H1 (cell line): ENCODE results near the gene ANKMY2. TPM values are rescaled to one million over a fixed set of nuclear protein-coding genes. Genes with fewer than 3 reads are reported as not detected.

ENCODE experiments used
- CTCF ChIA-PET: fragments of 300-600 bp; sonication (Branson Sonifier 250); formaldehyde crosslinking; loops from one replicate; lab custom pipeline; 2021; ENCODE audit not compliant: partially characterized antibody; lab: Charles Lee
- POLR2A ChIA-PET: fragments of 300-600 bp; sonication (Branson Sonifier 250); formaldehyde crosslinking; loops from one replicate; lab custom pipeline; 2021; ENCODE audit warnings: inconsistent platforms; ENCODE audit not compliant: partially characterized antibody; lab: Charles Lee
- DNase-seq, 2 experiments: peaks; one replicate each; pipeline versions ENCODE4 v3.0.0 to v3.0.0-alpha.2; 2010 to 2022; ENCODE audit warnings: low spot score in 2 of 2, low read depth in 1 of 2, mixed read lengths in 1 of 2
- FAIRE-seq: peaks from 2 replicates; lab custom pipeline; 2011; peaks lifted over from hg19 to GRCh38; lab: Jason Lieb, UNC
- H2AFZ ChIP-seq: 2 replicates; pipeline ENCODE4 v1.8.1; 2012; ENCODE audit warnings: low read length, inconsistent platforms
- H2AK5ac ChIP-seq: 2 replicates; pipeline ENCODE4 v1.6.1; 2013; ENCODE audit warnings: low read depth, low read length
- H2BK120ac ChIP-seq: replicated peaks from 2 replicates; pipeline ENCODE3; 2013; ENCODE audit warnings: low read depth, low read length, inconsistent platforms
- H2BK12ac ChIP-seq: 2 replicates; pipeline ENCODE4 v1.6.1; 2013; ENCODE audit warnings: low read depth, low read length
- H2BK15ac ChIP-seq: 2 replicates; pipeline ENCODE4 v1.6.1; 2013; ENCODE audit warnings: low read length
- H2BK20ac ChIP-seq: 2 replicates; pipeline ENCODE4 v1.6.1; 2013; ENCODE audit warnings: low read length
- H2BK5ac ChIP-seq: 2 replicates; pipeline ENCODE4 v1.6.1; 2013; ENCODE audit warnings: low read depth, low read length
- H3K14ac ChIP-seq: 2 replicates; pipeline ENCODE4 v1.6.1; 2013; ENCODE audit warnings: inconsistent platforms; ENCODE audit not compliant: insufficient read length
- H3K18ac ChIP-seq: 2 replicates; pipeline ENCODE4 v1.6.1; 2013; ENCODE audit warnings: low read length; ENCODE audit errors: extremely low read depth
- H3K23ac ChIP-seq: 2 replicates; pipeline ENCODE4 v1.6.1; 2013; ENCODE audit warnings: inconsistent platforms; ENCODE audit not compliant: insufficient read length
- H3K23me2 ChIP-seq: 2 replicates; pipeline ENCODE4 v1.6.1; 2013; ENCODE audit warnings: low read depth, low read length
- H3K27ac ChIP-seq: 2 replicates; pipeline ENCODE4 v1.6.1; 2011; ENCODE audit warnings: low read depth, low read length, inconsistent platforms
- H3K27me3 ChIP-seq, 4 experiments: replicated peaks in 1 of 4; 1 replicate in 1 of 4; 2 replicates in 3 of 4; pipeline versions ENCODE4 v1.6.1 to v1.8.1; 2011 to 2013; ENCODE audit warnings: low read length in 3 of 4, mild to moderate bottlenecking in 3 of 4, inconsistent platforms in 2 of 4, mixed read lengths in 2 of 4, moderate library complexity in 1 of 4; ENCODE audit not compliant: control insufficient read depth in 3 of 4, insufficient read depth in 3 of 4; ENCODE audit errors: extremely low read depth in 1 of 4
- H3K36me3 ChIP-seq, 4 experiments: 2 replicates each; pipeline versions ENCODE4 v1.6.1 to v1.8.1; 2011 to 2013; ENCODE audit warnings: mild to moderate bottlenecking in 4 of 4, low read length in 3 of 4, moderate library complexity in 2 of 4, control low read depth in 1 of 4, inconsistent platforms in 1 of 4; ENCODE audit not compliant: insufficient read depth in 4 of 4, control insufficient read depth in 2 of 4
- H3K4ac ChIP-seq: replicated peaks from 2 replicates; pipeline ENCODE3; 2013; ENCODE audit warnings: low read length, low read depth, mixed read lengths, inconsistent platforms; ENCODE audit not compliant: insufficient read length
- H3K4me1 ChIP-seq, 4 experiments: replicated peaks in 1 of 4; 1 replicate in 1 of 4; 2 replicates in 3 of 4; pipeline versions ENCODE4 v1.6.1 to v1.8.1; 2011 to 2013; ENCODE audit warnings: low read length in 3 of 4, inconsistent platforms in 2 of 4, mixed read lengths in 1 of 4; ENCODE audit not compliant: insufficient read depth in 4 of 4, control insufficient read depth in 3 of 4
- H3K4me2 ChIP-seq, 2 experiments: 2 replicates each; pipeline versions ENCODE4 v1.6.1 to v1.8.1; 2011 to 2013; ENCODE audit warnings: low read depth in 2 of 2, low read length in 2 of 2, control low read depth in 1 of 2, inconsistent platforms in 1 of 2, mild to moderate bottlenecking in 1 of 2; ENCODE audit not compliant: insufficient read depth in 1 of 2
- H3K4me3 ChIP-seq, 4 experiments: fragments of 200-600, 300-600 bp in 1 of 4; sonication (generic), shearing (Covaris generic), sonication (Bioruptor Twin) in 1 of 4; 2 replicates each; pipeline versions ENCODE4 v1.5.1 to v1.8.1; 2011 to 2016; ENCODE audit warnings: low read length in 4 of 4, low read depth in 3 of 4, control low read depth in 2 of 4, inconsistent platforms in 2 of 4, mild to moderate bottlenecking in 2 of 4, mixed read lengths in 1 of 4, moderate library complexity in 1 of 4; ENCODE audit not compliant: insufficient read depth in 2 of 4; ENCODE audit errors: extremely low read depth in 1 of 4
- H3K56ac ChIP-seq: replicated peaks from 2 replicates; pipeline ENCODE3; 2013; ENCODE audit warnings: low read depth, mild to moderate bottlenecking, mixed read lengths, low read length, inconsistent platforms; ENCODE audit not compliant: insufficient read length
- H3K79me1 ChIP-seq: 2 replicates; pipeline ENCODE4 v1.6.1; 2013; ENCODE audit warnings: low read depth, low read length, control low read depth
- H3K79me2 ChIP-seq, 2 experiments: 2 replicates each; pipeline versions ENCODE4 v1.6.1 to v1.8.1; 2012 to 2013; ENCODE audit warnings: low read length in 2 of 2, mild to moderate bottlenecking in 2 of 2, inconsistent platforms in 1 of 2; ENCODE audit not compliant: insufficient read depth in 2 of 2, control insufficient read depth in 1 of 2
- H3K9ac ChIP-seq, 4 experiments: replicated peaks in 1 of 4; 1 replicate in 1 of 4; 2 replicates in 3 of 4; pipeline versions ENCODE4 v1.6.1 to v1.8.1; 2011 to 2013; ENCODE audit warnings: low read depth in 3 of 4, low read length in 3 of 4, control low read depth in 2 of 4, mild to moderate bottlenecking in 2 of 4, moderate library complexity in 2 of 4, inconsistent platforms in 1 of 4; ENCODE audit errors: extremely low read depth in 1 of 4
- H3K9me3 ChIP-seq, 2 experiments: 2 replicates each; pipeline versions ENCODE4 v1.6.1 to v1.8.1; 2012 to 2013; ENCODE audit warnings: mild to moderate bottlenecking in 2 of 2, moderate library complexity in 2 of 2, control low read depth in 1 of 2, inconsistent platforms in 1 of 2, low read depth in 1 of 2, low read length in 1 of 2, mixed read lengths in 1 of 2; ENCODE audit not compliant: insufficient read depth in 2 of 2
- H4K20me1 ChIP-seq, 2 experiments: replicated peaks in 1 of 2; 2 replicates each; pipeline versions ENCODE3 to v1.8.1; 2011 to 2013; ENCODE audit warnings: inconsistent platforms in 2 of 2, low read length in 2 of 2, mild to moderate bottlenecking in 1 of 2; ENCODE audit not compliant: insufficient read depth in 2 of 2, control insufficient read depth in 1 of 2
- H4K5ac ChIP-seq: 2 replicates; pipeline ENCODE4 v1.6.1; 2013; ENCODE audit warnings: low read length, low read depth, mixed read lengths, inconsistent platforms; ENCODE audit not compliant: insufficient read length
- H4K8ac ChIP-seq: 2 replicates; pipeline ENCODE4 v1.8.0; 2013; ENCODE audit warnings: mild to moderate bottlenecking, moderate library complexity, low read length, inconsistent platforms; ENCODE audit not compliant: insufficient read depth; ENCODE audit errors: extremely low read depth
- H4K91ac ChIP-seq: replicated peaks from 2 replicates; pipeline ENCODE3; 2013; ENCODE audit warnings: low read length, mixed read lengths, inconsistent platforms; ENCODE audit not compliant: insufficient read length
- CREB1 ChIP-seq: IDR thresholded peaks from 2 replicates; pipeline ENCODE4 v1.6.1; 2012; ENCODE audit warnings: inconsistent platforms
- CTBP2 ChIP-seq: IDR thresholded peaks from 2 replicates; pipeline ENCODE4 v1.7.0; 2011; ENCODE audit warnings: borderline replicate concordance, mild to moderate bottlenecking, moderate library complexity, mixed read lengths, low read length; ENCODE audit not compliant: insufficient read depth, insufficient read length
- EGR1 ChIP-seq: IDR thresholded peaks from 2 replicates; pipeline ENCODE4 v1.6.1; 2011; ENCODE audit warnings: low read depth, low read length, borderline replicate concordance
- HDAC6 ChIP-seq: IDR thresholded peaks from one replicate; pipeline ENCODE4 v1.7.1; 2012; ENCODE audit warnings: low read depth, mild to moderate bottlenecking, inconsistent platforms, low read length, moderate library complexity
- RAD21 ChIP-seq, 2 experiments: IDR thresholded peaks in 1 of 2; conservative IDR thresholded peaks in 1 of 2; 2 replicates each; pipeline ENCODE4 v1.6.1; 2011; ENCODE audit warnings: low read depth in 2 of 2, low read length in 2 of 2, improper control_type of control experiment in 1 of 2, inconsistent platforms in 1 of 2, mild to moderate bottlenecking in 1 of 2, moderate library complexity in 1 of 2
- SIRT6 ChIP-seq: IDR thresholded peaks from one replicate; pipeline ENCODE4 v1.7.1; 2012; ENCODE audit warnings: low read length, inconsistent platforms
- SP2 ChIP-seq: IDR thresholded peaks from 2 replicates; pipeline ENCODE4 v1.6.1; 2012; ENCODE audit warnings: mild to moderate bottlenecking, low read length, inconsistent platforms
- SP4 ChIP-seq: IDR thresholded peaks from 2 replicates; pipeline ENCODE4 v1.6.1; 2012; ENCODE audit warnings: low read length, inconsistent platforms
- SRF ChIP-seq: IDR thresholded peaks from 2 replicates; pipeline ENCODE4 v1.6.1; 2011; ENCODE audit warnings: mild to moderate bottlenecking, low read depth, low read length, moderate library complexity
- SUZ12 ChIP-seq: fragments of 200-600 bp; sonication (generic); IDR thresholded peaks from 2 replicates; pipeline ENCODE4 v1.6.1; 2012; ENCODE audit warnings: mild to moderate bottlenecking, inconsistent platforms, low read length, moderate library complexity, mixed read lengths
- TBP ChIP-seq: IDR thresholded peaks from 2 replicates; pipeline ENCODE4 v1.6.1; 2011; ENCODE audit warnings: low read depth, low read length, improper control_type of control experiment
- WGBS, 2 experiments: shearing (Covaris generic) in 1 of 2; methylation state at CpG; one replicate each; pipeline versions ENCODE4 v1.1.6 to v1.1.7; 2013 to 2015; ENCODE audit warnings: low lambda C conversion rate in 2 of 2, mixed read lengths in 2 of 2, inconsistent platforms in 1 of 2, low coverage in 1 of 2, missing lambda C conversion rate in 1 of 2; ENCODE audit not compliant: insufficient replicate concordance in 2 of 2, insufficient coverage in 1 of 2, insufficient read length in 1 of 2; ENCODE audit errors: extremely low coverage in 1 of 2, missing lambda C conversion rate in 1 of 2; 5-methylcytosine and 5-hydroxymethylcytosine counted together
- polyA plus RNA-seq, 7 experiments: library from polyadenylated mRNA; depleted of rRNA in 3 of 7; stranded (reverse) in 5 of 7; unstranded in 2 of 7; fragments of >200 nt in 5 of 7; fragments of 200-250 nt in 2 of 7; gene quantifications; 1 replicate in 5 of 7; 2 replicates in 1 of 7; 4 replicates in 1 of 7; pipeline versions ENCODE4 v1.2.1 to v1.2.3, GENCODE V29; 2011 to 2013; ENCODE audit warnings: missing spikeins in 2 of 7, mixed read lengths in 2 of 7
- total RNA-seq: library from RNA; stranded (reverse); fragmentation: NEBNext Ultra II Directional; extraction: Animal tissue kit (Norgen Biotek cat#: 25700); gene quantifications from 2 replicates; pipeline ENCODE4 v1.2.1, GENCODE V29; 2021
- TF ChIP-seq, protein P1 (sequence below): IDR thresholded peaks from 2 replicates; pipeline ENCODE4 v1.6.1; 2012; ENCODE audit warnings: inconsistent platforms

The ANKMY2 gene
- total and polyA plus RNA-seq, 2 of the 8 experiments (the other 6 are each of a cell fraction or from before 2014, with no cell fraction given): 5.2 to 9.3 TPM

DNA sequence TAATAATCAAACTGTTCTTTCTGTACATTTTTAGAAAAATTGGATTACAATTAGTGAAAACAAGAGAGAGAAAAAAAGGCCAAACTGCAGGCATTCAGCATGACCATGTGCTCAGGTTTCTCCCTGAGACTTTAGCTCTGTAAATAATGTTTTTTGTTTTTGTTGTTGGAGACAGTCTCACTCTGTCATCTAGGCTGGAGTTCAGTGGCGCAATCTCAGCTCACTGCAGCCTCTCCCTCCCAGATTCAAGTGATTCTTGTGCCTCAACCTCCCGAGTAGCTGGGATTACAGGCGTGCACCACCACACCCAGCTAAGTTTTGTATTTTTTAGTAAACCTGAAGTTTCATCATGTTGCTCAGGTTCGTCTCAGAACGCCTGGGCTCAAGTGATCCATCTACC lies 23.4 kb upstream of the ANKMY2 start:
- H3K27ac ChIP-seq: no peak overlapping the region
- no peak overlapping the region for H3K4ac ChIP-seq
- H3K4me2 ChIP-seq: no peak overlapping the region
- 93% methylated on average over 5 of the region's 5 CpGs; no CpG with 5 or more reads in 1 of the 2 experiments for WGBS, 2 experiments
- CTCF ChIA-PET: interaction anchor here (0.7 kb wide), 1 partner anchor 105 kb away, joined by 3 read pairs; no protein-coding TSS in a partner anchor
- no peak overlapping the region for H2BK20ac ChIP-seq
- H3K9me3 ChIP-seq: no peaks in the 10 kb centered on the region
- H4K91ac ChIP-seq: no peak overlapping the region
- H3K27me3 ChIP-seq: no peaks in the 10 kb centered on the region
- no peak overlapping the region for H3K18ac ChIP-seq
- H3K9ac ChIP-seq: no peak overlapping the region
- H2BK120ac ChIP-seq: no peak overlapping the region
- FAIRE-seq (no peak), DNase-seq (no peak)
- POLR2A ChIA-PET: interaction anchor here (0.7 to 1.0 kb wide), 3 partner anchors 22 to 40 kb away, joined by 3 read pairs; partner anchors contain the start of genes ANKMY2 and BZW2
- H3K56ac ChIP-seq: no peak overlapping the region
- no peak overlapping the region for H2AK5ac ChIP-seq
- no peak overlapping the region for H3K14ac ChIP-seq
- TF ChIP-seq SP4 (no peak), SRF (no peak), SUZ12 (no peak), CREB1 (no peak), CTBP2 (no peak), RAD21 (IDR thresholded peaks at IDR 0.05 in 1 of 2, conservative IDR thresholded peaks at IDR 0.05 in 1 of 2; ENCODE audit: low read depth in 2 of 2, low read length in 2 of 2) (no peak), EGR1 (no peak), HDAC6 (no peak), TBP (no peak), SP2 (no peak), SIRT6 (no peak)
- TF ChIP-seq, protein P1, sequence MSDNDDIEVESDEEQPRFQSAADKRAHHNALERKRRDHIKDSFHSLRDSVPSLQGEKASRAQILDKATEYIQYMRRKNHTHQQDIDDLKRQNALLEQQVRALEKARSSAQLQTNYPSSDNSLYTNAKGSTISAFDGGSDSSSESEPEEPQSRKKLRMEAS: no peak
- no peak overlapping the region for H3K23ac ChIP-seq
- H3K79me1 ChIP-seq: no peaks in the 10 kb centered on the region; the same call in 1 of the 2 replicates
- H2AFZ ChIP-seq: no peak overlapping the region
- no peak overlapping the region for H2BK15ac ChIP-seq
- H4K20me1 ChIP-seq: no peaks in the 10 kb centered on the region
- H2BK5ac ChIP-seq: no peak overlapping the region
- peaks cover 0 to 16% (median 1%) of the 10 kb centered on the region in 4 experiments; a peak in 3 of 8 replicates for H3K36me3 ChIP-seq
- H4K5ac ChIP-seq: no peak overlapping the region
- H2BK12ac ChIP-seq: no peak overlapping the region
- peaks cover 0 to 13% (median 5%) of the 10 kb centered on the region in 4 experiments; a peak in 4 of 7 replicates for H3K4me1 ChIP-seq
- peaks cover 3 to 64% of the 10 kb centered on the region in 2 experiments; a peak in 3 of 4 replicates for H3K79me2 ChIP-seq
- no peak overlapping the region for H4K8ac ChIP-seq
- H3K4me3 ChIP-seq: no peak overlapping the region
- H3K23me2 ChIP-seq: no peaks in the 10 kb centered on the region
